Hepatocyte (in vitro differentiated cells): ENCODE data around the gene ABCA12. TPM values are rescaled to one million over a fixed set of nuclear protein-coding genes. Genes with fewer than 3 reads are reported as not detected.

Experiments
- DNase-seq: peaks from one replicate; pipeline ENCODE4 v3.0.0-alpha.2; 2016; ENCODE audit warnings: low spot score
- H2AFZ ChIP-seq: fragments of 200-600 bp; sonication (generic); 2 replicates; pipeline ENCODE4 v1.6.0; 2016; ENCODE audit warnings: antibody characterized with exemption, mild to moderate bottlenecking
- H3K27ac ChIP-seq: fragments of 200-600 bp; sonication (generic); 2 replicates; pipeline ENCODE4 v1.5.1; 2016; ENCODE audit warnings: mild to moderate bottlenecking
- H3K27me3 ChIP-seq: fragments of 200-600 bp; sonication (generic); 2 replicates; pipeline ENCODE4 v1.6.1; 2016
- H3K36me3 ChIP-seq: fragments of 200-600 bp; sonication (generic); replicated peaks from 2 replicates; pipeline ENCODE4 v1.5.1; 2016; ENCODE audit warnings: low read depth; ENCODE audit not compliant: insufficient read depth
- H3K4me1 ChIP-seq: fragments of 200-600 bp; sonication (generic); 2 replicates; pipeline ENCODE4 v1.5.1; 2016; ENCODE audit warnings: mild to moderate bottlenecking, moderate library complexity; ENCODE audit not compliant: insufficient read depth
- H3K4me2 ChIP-seq: fragments of 200-600 bp; sonication (generic); 2 replicates; pipeline ENCODE4 v1.6.0; 2016
- H3K4me3 ChIP-seq: fragments of 200-600 bp; sonication (generic); 2 replicates; pipeline ENCODE4 v1.5.1; 2016; ENCODE audit warnings: mild to moderate bottlenecking
- H3K79me2 ChIP-seq: fragments of 200-600 bp; sonication (generic); 2 replicates; pipeline ENCODE4 v1.6.0; 2017; ENCODE audit warnings: mild to moderate bottlenecking
- H3K9me2 ChIP-seq: fragments of 200-600 bp; sonication (generic); replicated peaks from 2 replicates; pipeline ENCODE4 v1.6.0; 2017; ENCODE audit warnings: mild to moderate bottlenecking; ENCODE audit not compliant: insufficient read depth
- H3K9me3 ChIP-seq: fragments of 200-600 bp; sonication (generic); 2 replicates; pipeline ENCODE4 v1.5.1; 2016; ENCODE audit warnings: low read depth, mild to moderate bottlenecking
- H4K20me1 ChIP-seq: fragments of 200-600 bp; sonication (generic); 2 replicates; pipeline ENCODE4 v1.6.0; 2016; ENCODE audit warnings: mild to moderate bottlenecking; ENCODE audit not compliant: insufficient read depth, poor library complexity, severe bottlenecking
- CTCF ChIP-seq: fragments of 200-600 bp; sonication (generic); IDR thresholded peaks from 2 replicates; pipeline ENCODE4 v1.5.1; 2016; ENCODE audit warnings: antibody characterized with exemption, mild to moderate bottlenecking; ENCODE audit not compliant: poor library complexity
- EZH2 ChIP-seq: fragments of 200-600 bp; sonication (generic); IDR thresholded peaks from 2 replicates; pipeline ENCODE4 v1.6.1; 2016; ENCODE audit warnings: antibody characterized with exemption, mild to moderate bottlenecking, borderline replicate concordance
- EZH2phosphoT487 ChIP-seq: fragments of 200-600 bp; sonication (generic); IDR thresholded peaks from one replicate; pipeline ENCODE4 v1.6.1; 2018; ENCODE audit warnings: antibody characterized with exemption, mild to moderate bottlenecking, low read depth, moderate library complexity; ENCODE audit not compliant: unreplicated experiment, severe bottlenecking
- WGBS: methylation state at CpG from one replicate; pipeline ENCODE4 v1.1.6; 2016; ENCODE audit warnings: low lambda C conversion rate; ENCODE audit errors: missing lambda C conversion rate; 5-methylcytosine and 5-hydroxymethylcytosine counted together
- polyA plus RNA-seq: library from polyadenylated mRNA; unstranded; fragments of >200 nt; fragmentation: Nextera tagmentation; extraction: Ambion mirVana; gene quantifications from 2 replicates; pipeline ENCODE4 v1.2.1, GENCODE V29; 2016
- total RNA-seq: library from RNA; depleted of rRNA; stranded (reverse); fragments of >200 nt; gene quantifications from 2 replicates; pipeline ENCODE4 v1.2.3, GENCODE V29; 2014

ABCA12 gene
- total and polyA plus RNA-seq, 2 experiments from 2014 or later: 0.15 to 0.23 TPM

GRCh38 chr2:215055891-215056290, 82.5 kb downstream of the ABCA12 start:
- Histone ChIP-seq H4K20me1 (no peaks in the 10 kb centered on the region), H3K4me2 (no peak overlapping the region), H3K9me3 (no peaks in the 10 kb centered on the region), H3K27me3 (no peaks in the 10 kb centered on the region), H3K79me2 (no peaks in the 10 kb centered on the region), H3K27ac (no peak overlapping the region), H3K4me3 (no peak overlapping the region), H3K4me1 (no peaks in the 10 kb centered on the region), H3K9me2 (no peaks in the 10 kb centered on the region), H2AFZ (no peak overlapping the region), H3K36me3 (no peaks in the 10 kb centered on the region)
- no peak for TF ChIP-seq CTCF
- no peak for TF ChIP-seq EZH2phosphoT487
- no peak for TF ChIP-seq EZH2
- WGBS: 84% methylated on average over 2 of the region's 2 CpGs
- DNase-seq: no peak

GRCh38 chr2:215052810-215053209, 85.6 kb downstream of the ABCA12 start:
- no peaks in the 10 kb centered on the region for H4K20me1 ChIP-seq
- H3K4me2 ChIP-seq: no peak overlapping the region
- no peak for TF ChIP-seq CTCF
- TF ChIP-seq EZH2: no peak
- TF ChIP-seq EZH2phosphoT487: no peak
- no peaks in the 10 kb centered on the region for H3K4me1 ChIP-seq
- 74% methylated on average over 3 of the region's 3 CpGs for WGBS
- no peak for DNase-seq
- no peaks in the 10 kb centered on the region for H3K27me3 ChIP-seq
- no peaks in the 10 kb centered on the region for H3K9me3 ChIP-seq
- H3K4me3 ChIP-seq: no peak overlapping the region
- no peak overlapping the region for H3K27ac ChIP-seq
- H3K79me2 ChIP-seq: no peaks in the 10 kb centered on the region
- H3K9me2 ChIP-seq: no peaks in the 10 kb centered on the region
- no peak overlapping the region for H2AFZ ChIP-seq
- no peaks in the 10 kb centered on the region for H3K36me3 ChIP-seq

- H3K9me3 ChIP-seq: no peaks in the 10 kb centered on the region
- WGBS: 91% methylated on average over 3 of the region's 3 CpGs
These were observed 86.0 kb downstream of the ABCA12 start for GRCh38 chr2:215052404-215052803.

More at GRCh38 chr2:215052404-215052803, 86.0 kb downstream of the ABCA12 start:
- Histone ChIP-seq H3K4me3 (no peak overlapping the region), H3K9me2 (no peaks in the 10 kb centered on the region), H3K27ac (no peak overlapping the region), H4K20me1 (no peaks in the 10 kb centered on the region), H3K4me1 (no peaks in the 10 kb centered on the region), H3K4me2 (no peak overlapping the region), H3K79me2 (no peaks in the 10 kb centered on the region), H2AFZ (no peak overlapping the region), H3K36me3 (no peaks in the 10 kb centered on the region), H3K27me3 (no peaks in the 10 kb centered on the region)
- TF ChIP-seq EZH2phosphoT487: no peak
- no peak for TF ChIP-seq CTCF
- TF ChIP-seq EZH2: no peak
- no peak for DNase-seq
